Brain microvascular endothelial cell (primary cell): ENCODE data around the gene PARP1.

Experiments used
- DNase-seq: peaks from one replicate; pipeline ENCODE4 v3.0.0-alpha.2; 2020
- H3K27ac ChIP-seq: fragments of 250-450 bp; sonication (Bioruptor Pico); 2 replicates; pipeline ENCODE4 v1.5.1; 2020; ENCODE audit warnings: mild to moderate bottlenecking, moderate library complexity
- H3K27me3 ChIP-seq: fragments of 250-450 bp; sonication (Bioruptor Pico); replicated peaks from 2 replicates; pipeline ENCODE4 v1.5.1; 2020; ENCODE audit warnings: mild to moderate bottlenecking
- H3K36me3 ChIP-seq: fragments of 250-450 bp; sonication (Bioruptor Pico); replicated peaks from 2 replicates; pipeline ENCODE4 v1.5.1; 2020; ENCODE audit warnings: mild to moderate bottlenecking
- H3K4me3 ChIP-seq: 2 replicates; pipeline ENCODE4 v1.5.1; 2011; ENCODE audit warnings: low read depth, mild to moderate bottlenecking, control low read depth, low read length, moderate library complexity
- in situ Hi-C: cut with HindIII; loops from 2 replicates; pipeline ENCODE4 v1.10.0; 2017; ENCODE audit warnings: low sequenced_read_pairs, low pct_ligation_motif_present
- TF ChIP-seq, protein P1 (sequence below): IDR thresholded peaks from 2 replicates; pipeline ENCODE4 v1.5.1; 2011; ENCODE audit warnings: low read depth, mild to moderate bottlenecking, moderate library complexity, low read length, control low read depth, inconsistent platforms; ENCODE audit errors: missing control alignments

Gene PARP1

DNA sequence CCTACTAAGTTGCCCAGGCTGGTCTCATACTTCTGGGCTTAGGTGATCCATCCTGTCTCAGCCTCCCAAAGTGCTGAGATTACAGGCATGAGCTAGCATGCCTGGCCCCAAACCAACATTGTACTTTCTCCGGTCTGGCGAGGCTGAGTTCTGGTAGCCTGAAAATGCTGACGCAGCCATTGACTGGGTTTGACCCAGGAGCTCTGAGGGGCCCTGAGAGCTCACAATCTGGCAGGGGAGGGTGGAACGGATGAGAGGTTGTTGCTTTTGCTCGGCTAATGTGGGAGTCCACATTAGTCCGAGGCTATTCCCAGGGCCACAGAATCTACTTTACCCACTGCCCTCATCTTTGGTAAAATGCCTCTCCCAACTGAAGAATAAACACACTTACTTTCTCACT lies 35.1 kb upstream of the PARP1 start:
- TF ChIP-seq, protein P1, sequence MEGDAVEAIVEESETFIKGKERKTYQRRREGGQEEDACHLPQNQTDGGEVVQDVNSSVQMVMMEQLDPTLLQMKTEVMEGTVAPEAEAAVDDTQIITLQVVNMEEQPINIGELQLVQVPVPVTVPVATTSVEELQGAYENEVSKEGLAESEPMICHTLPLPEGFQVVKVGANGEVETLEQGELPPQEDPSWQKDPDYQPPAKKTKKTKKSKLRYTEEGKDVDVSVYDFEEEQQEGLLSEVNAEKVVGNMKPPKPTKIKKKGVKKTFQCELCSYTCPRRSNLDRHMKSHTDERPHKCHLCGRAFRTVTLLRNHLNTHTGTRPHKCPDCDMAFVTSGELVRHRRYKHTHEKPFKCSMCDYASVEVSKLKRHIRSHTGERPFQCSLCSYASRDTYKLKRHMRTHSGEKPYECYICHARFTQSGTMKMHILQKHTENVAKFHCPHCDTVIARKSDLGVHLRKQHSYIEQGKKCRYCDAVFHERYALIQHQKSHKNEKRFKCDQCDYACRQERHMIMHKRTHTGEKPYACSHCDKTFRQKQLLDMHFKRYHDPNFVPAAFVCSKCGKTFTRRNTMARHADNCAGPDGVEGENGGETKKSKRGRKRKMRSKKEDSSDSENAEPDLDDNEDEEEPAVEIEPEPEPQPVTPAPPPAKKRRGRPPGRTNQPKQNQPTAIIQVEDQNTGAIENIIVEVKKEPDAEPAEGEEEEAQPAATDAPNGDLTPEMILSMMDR: no peak
- in situ Hi-C loops: no loop called here
- no peaks in the 10 kb centered on the region for H3K36me3 ChIP-seq
- no peaks in the 10 kb centered on the region for H3K27me3 ChIP-seq
- no peak overlapping the region for H3K27ac ChIP-seq
- H3K4me3 ChIP-seq: no peak overlapping the region
- no peak for DNase-seq

DNA sequence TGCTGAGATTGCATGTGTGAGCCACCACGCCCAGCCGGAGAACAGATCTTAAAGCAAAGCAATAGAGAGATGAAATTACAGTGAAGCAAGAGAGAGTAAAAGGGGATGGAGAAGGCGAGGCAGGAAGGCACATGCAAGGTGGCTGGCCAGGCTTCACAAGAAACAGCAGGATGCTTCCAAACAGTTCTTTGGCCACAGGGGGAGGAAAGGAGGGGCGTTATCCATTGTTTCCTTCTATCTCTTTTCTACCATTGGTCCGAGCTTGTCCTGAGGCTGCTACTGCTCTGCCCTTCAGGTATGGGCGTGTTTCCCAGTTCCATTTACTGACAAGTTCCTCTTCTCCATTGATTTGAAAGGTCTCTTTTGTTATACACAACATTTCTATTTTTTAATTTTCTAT lies 33.7 kb upstream of the PARP1 start:
- Histone ChIP-seq H3K27me3 (no peaks in the 10 kb centered on the region), H3K36me3 (no peaks in the 10 kb centered on the region), H3K4me3 (no peak overlapping the region), H3K27ac (no peak overlapping the region)
- TF ChIP-seq, protein P1: no peak
- in situ Hi-C loops: no loop called here
- DNase-seq: no peak

DNA sequence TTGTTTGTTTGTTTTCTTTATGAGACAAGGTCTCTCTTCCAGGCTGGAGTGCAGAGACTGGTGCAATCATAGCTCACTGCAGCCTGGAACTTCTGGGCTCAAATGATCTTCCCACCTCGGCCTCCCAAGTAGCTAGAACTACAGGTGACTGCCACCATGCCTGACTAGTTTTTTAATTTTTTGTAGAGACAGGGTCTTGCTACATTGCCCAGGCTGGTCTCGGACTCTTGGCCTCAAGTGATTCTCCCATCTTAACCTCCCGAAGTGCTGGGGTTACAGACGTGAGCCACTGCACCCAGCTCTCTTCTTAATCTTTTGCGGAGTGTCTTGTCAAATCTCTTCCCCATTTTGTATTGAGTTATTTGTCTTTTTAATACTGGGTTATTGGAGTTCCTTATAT lies 32.6 kb upstream of the PARP1 start:
- H3K27ac ChIP-seq: no peak overlapping the region
- TF ChIP-seq, protein P1: no peak
- DNase-seq: no peak
- H3K4me3 ChIP-seq: no peak overlapping the region
- H3K27me3 ChIP-seq: no peaks in the 10 kb centered on the region
- in situ Hi-C loops: no loop called here
- H3K36me3 ChIP-seq: no peaks in the 10 kb centered on the region

DNA sequence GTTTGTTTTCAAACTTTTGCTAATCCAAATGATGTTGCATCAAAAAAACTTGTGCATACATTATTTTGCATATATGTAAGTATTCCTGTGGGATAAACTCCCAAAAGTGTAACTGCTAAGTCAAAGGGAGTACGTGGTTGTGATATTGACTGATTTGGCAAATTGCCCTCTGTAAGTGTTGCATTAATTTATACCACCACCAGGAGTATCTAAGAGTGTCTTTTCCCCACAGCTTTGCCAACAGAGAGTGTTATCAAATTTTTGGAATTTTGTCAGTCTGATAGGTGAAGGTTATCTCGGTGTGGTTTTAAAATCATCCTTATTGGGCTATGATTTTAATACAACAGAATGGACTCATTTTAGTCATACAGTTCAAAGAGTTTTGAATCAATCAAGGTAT lies 30.1 kb upstream of the PARP1 start:
- TF ChIP-seq, protein P1: no peak
- in situ Hi-C loops: no loop called here
- Histone ChIP-seq H3K27me3 (no peaks in the 10 kb centered on the region), H3K36me3 (no peaks in the 10 kb centered on the region), H3K4me3 (no peak overlapping the region), H3K27ac (no peak overlapping the region)
- no peak for DNase-seq

DNA sequence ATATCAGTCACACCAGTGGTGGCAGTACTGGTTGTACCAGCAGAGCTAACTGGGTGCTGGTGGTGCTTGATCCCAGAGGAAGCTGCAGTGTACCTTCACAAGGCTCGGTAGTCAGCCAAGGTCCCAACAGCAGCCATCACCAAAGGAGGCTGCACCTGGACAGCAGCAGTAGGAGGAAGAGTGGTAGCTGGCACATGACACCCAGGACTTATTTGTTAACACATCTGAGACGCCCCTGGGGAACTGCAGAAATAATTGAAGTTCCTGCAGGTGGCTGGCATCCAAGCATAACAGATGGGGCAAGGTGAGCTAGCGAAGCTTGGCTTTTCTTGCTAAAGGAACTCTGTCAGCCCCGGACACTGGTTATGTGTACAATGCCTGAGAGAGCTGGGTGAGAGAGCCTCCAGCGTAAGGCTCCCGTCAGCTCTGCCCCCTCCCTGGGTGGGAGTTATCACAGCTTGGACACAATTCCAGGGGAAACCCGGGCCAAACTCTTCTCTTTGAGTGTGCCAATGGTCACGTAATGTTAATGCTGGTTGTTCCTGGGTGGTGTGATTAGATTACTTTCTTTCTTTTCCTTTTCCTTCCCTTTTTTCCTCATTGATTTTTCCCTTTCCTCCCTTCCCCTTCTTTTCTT lies 29.1 kb upstream of the PARP1 start:
- in situ Hi-C loops: no loop called here
- Histone ChIP-seq H3K27me3 (no peaks in the 10 kb centered on the region), H3K36me3 (no peaks in the 10 kb centered on the region), H3K27ac (no peak overlapping the region), H3K4me3 (no peak overlapping the region)
- no peak for DNase-seq
- TF ChIP-seq, protein P1: no peak

DNA sequence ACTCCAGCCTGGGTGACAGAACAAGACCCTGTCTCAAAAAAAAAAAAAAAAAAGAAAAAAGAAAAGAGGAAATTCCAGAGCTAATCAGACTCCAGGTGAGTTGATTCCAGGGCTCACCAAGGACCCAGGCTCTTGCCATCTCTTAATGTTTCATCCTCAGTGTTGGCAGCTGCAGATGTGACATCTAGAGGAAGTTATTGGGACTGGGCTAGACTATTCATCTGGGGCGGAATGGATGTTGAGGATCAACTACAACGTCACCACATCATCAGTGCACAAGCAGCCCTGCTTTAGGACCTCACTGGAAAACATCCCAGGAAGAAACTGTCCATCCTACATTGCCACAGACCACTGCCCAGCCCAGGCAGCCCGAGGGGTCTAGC lies 28.6 kb upstream of the PARP1 start:
- Histone ChIP-seq H3K27me3 (no peaks in the 10 kb centered on the region), H3K27ac (no peak overlapping the region), H3K4me3 (no peak overlapping the region), H3K36me3 (no peaks in the 10 kb centered on the region)
- TF ChIP-seq, protein P1: no peak
- in situ Hi-C loops: no loop called here
- DNase-seq: no peak
